Measurements from ENCODE around the gene RS1. TPM values are rescaled to one million over a fixed set of nuclear protein-coding genes. Genes with fewer than 3 reads are reported as not detected.

The RS1 gene
- not detected for total RNA-seq

GRCh38 chrX:18672008-18672407 is at the start of gene RS1:
TSS of gene RS1 (minus strand) at chrX:18672108. CDS start at chrX:18672068, 40 bp downstream.

GRCh38 chrX:18707426-18708049 is 35.6 kb upstream of the RS1 start, which contains the start of gene PPEF1:
TSS of gene PPEF1 (plus strand) at chrX:18707645. CDS start at chrX:18707781, 136 bp downstream.

Other genes with a start within 250 kb of the RS1 start
- 1 to 10 TPM; 1.3 to 1.4 TPM for gene CDKL5, start 246.5 kb downstream of the RS1 start, total RNA-seq
- under 1 TPM in 1 of 2 experiments, not detected in 1; 0.34 TPM for gene PPEF1, start 35.5 kb upstream of the RS1 start, total RNA-seq